ENCODE measurements around the gene PAX7.
"Not testable (repeated sequence)": the region's sequence is repeated elsewhere in the genome, so short reads cannot be mapped to it uniquely, and the experiment has no call there.

Gene PAX7

DNA sequence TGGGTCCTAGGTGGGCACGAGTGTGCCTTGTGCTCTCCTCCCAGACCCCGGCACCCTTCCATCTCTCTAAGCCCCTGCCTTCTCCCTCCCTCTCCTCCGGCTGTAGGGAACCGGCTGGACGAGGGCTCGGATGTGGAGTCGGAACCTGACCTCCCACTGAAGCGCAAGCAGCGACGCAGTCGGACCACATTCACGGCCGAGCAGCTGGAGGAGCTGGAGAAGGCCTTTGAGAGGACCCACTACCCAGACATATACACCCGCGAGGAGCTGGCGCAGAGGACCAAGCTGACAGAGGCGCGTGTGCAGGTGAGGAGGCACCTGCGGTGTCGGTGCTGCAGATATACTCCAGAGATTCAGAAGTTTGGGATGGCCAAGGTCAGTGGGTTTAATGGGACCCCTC lies 61.0 kb downstream of the PAX7 start:
- Histone ChIP-seq H2AFZ (ENCODE audit: low read depth, low read length, severe bottlenecking) (no peak overlapping the region), H4K20me1 (ENCODE audit: low read depth, low read length) (no peaks in the 10 kb centered on the region), H3K9me2 (replicated peaks; ENCODE audit: insufficient read depth, low read length) (no peaks in the 10 kb centered on the region), H3K36me3 (ENCODE audit: low read length) (no peaks in the 10 kb centered on the region), H3K9me3 (ENCODE audit: insufficient read depth, low read length) (no peaks in the 10 kb centered on the region), H3K9ac (ENCODE audit: low read length) (no peak overlapping the region), H3K79me2 (ENCODE audit: insufficient read depth, low read length) (no peaks in the 10 kb centered on the region), H3F3A (ENCODE audit: insufficient read depth) (no peaks in the 10 kb centered on the region), H3K4me3 (ENCODE audit: insufficient read depth, low read length, poor library complexity, severe bottlenecking) (no peak overlapping the region), H3K27me3 (ENCODE audit: low read length) (no peaks in the 10 kb centered on the region), H3K4me2 (ENCODE audit: low read depth, low read length, poor library complexity, severe bottlenecking) (no peak overlapping the region), H3K27ac (ENCODE audit: low read depth, low read length) (no peak overlapping the region)
- no peak for TF ChIP-seq EZH2phosphoT487 (conservative IDR thresholded peaks at IDR 0.05; ENCODE audit: low read length)
- no peak for TF ChIP-seq CTCF (IDR thresholded peaks at IDR 0.05; ENCODE audit: insufficient read depth, low read length, poor library complexity, severe bottlenecking)

DNA sequence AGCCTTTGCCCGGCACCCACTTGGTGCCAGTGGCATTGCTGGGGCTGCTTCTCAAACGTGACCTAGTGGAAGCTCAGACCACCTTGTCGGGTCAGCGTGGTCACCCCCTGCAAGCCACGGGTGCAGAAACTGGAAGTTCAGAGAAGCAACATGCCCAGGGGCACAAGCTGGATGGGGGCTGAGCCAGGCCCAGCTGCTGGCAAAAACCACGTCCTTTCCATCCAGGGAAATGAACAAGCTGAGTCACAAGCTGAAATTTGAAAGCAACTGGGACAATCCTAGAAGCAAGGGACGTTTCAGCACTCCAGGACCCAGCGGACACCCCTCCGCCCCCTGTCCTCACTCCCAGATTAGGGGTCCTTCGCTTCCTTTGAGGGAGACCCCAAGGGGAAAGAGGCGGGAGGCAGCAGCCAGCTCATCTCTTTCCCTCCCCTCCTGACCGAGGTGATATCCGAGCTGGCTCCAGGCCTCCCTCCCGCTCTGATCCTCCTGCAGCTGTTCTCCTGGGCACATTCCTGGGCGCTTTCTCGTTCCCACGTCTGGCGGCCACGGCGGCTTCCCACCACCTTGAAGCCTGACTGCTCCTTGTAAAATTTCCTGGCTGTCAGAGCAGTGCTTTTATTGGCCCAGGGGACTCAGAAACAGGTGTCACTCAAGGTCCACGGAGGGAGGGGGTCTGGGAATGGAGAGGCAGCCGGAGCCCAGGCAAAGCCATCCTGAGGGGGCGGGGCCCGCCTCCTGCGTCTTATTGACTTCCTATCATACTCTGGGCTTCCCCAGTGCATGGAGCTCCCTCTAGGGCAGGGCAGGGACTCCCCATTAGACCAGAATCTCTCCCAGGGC lies 62.8 kb downstream of the PAX7 start:
- no peak for TF ChIP-seq CTCF (IDR thresholded peaks at IDR 0.05; ENCODE audit: insufficient read depth, low read length, poor library complexity, severe bottlenecking)
- TF ChIP-seq EZH2phosphoT487 (conservative IDR thresholded peaks at IDR 0.05; ENCODE audit: low read length): no peak
- Histone ChIP-seq H3K79me2 (ENCODE audit: insufficient read depth, low read length) (no peaks in the 10 kb centered on the region), H2AFZ (ENCODE audit: low read depth, low read length, severe bottlenecking) (no peak overlapping the region), H3F3A (ENCODE audit: insufficient read depth) (no peaks in the 10 kb centered on the region), H3K4me2 (ENCODE audit: low read depth, low read length, poor library complexity, severe bottlenecking) (no peak overlapping the region), H3K4me3 (ENCODE audit: insufficient read depth, low read length, poor library complexity, severe bottlenecking) (no peak overlapping the region), H3K27me3 (ENCODE audit: low read length) (no peaks in the 10 kb centered on the region), H3K9ac (ENCODE audit: low read length) (no peak overlapping the region), H4K20me1 (ENCODE audit: low read depth, low read length) (no peaks in the 10 kb centered on the region), H3K36me3 (ENCODE audit: low read length) (no peaks in the 10 kb centered on the region), H3K9me3 (ENCODE audit: insufficient read depth, low read length) (no peaks in the 10 kb centered on the region), H3K27ac (ENCODE audit: low read depth, low read length) (no peak overlapping the region), H3K9me2 (replicated peaks; ENCODE audit: insufficient read depth, low read length) (no peaks in the 10 kb centered on the region)

DNA sequence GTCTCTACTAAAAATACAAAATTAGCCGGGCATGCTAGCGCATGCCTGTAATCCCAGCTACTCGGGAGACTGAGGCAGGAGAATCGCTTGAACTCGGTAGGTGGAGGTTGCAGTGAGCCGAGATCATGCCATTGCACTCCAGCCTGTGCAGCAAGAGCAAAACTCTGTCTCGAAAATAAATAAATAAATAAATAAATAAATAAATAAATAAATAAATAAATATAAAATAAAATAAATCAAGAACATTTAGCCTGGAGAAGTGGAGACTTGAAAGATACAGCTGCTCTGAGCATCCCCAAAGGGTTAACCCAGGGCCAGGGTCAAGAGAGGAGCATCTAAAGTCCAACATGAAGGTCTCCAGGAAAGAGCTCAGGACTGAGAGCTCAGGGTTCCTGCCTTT lies 63.6 kb downstream of the PAX7 start:
- not testable (repeated sequence) for H3K27me3 ChIP-seq (ENCODE audit: low read length); H3F3A ChIP-seq (ENCODE audit: insufficient read depth); H3K4me3 ChIP-seq (ENCODE audit: insufficient read depth, low read length, poor library complexity, severe bottlenecking)

DNA sequence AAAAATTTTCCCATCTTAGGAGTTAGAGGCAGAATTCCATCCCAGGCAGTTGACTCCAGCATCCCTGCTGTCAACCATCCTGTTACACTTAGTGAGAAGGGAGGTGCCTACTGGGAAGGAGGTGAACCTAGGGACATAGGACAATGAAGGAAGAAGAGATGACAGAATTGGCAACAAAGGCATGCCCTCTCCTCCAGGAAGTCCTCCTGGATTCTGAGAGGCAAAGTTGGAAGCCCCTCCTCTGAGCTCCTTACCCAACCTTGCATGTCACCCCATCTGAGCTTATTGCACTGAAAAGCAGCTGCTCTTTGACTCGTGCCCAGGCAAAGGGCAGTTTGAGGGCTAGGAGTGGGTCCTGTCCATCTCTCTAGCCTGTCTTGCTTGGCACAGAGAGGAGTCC lies 66.9 kb downstream of the PAX7 start:
- Histone ChIP-seq H3K4me3 (ENCODE audit: insufficient read depth, low read length, poor library complexity, severe bottlenecking) (no peak overlapping the region), H3K27me3 (ENCODE audit: low read length) (no peaks in the 10 kb centered on the region), H4K20me1 (ENCODE audit: low read depth, low read length) (no peaks in the 10 kb centered on the region), H3K27ac (ENCODE audit: low read depth, low read length) (no peak overlapping the region), H3K9ac (ENCODE audit: low read length) (no peak overlapping the region), H3K36me3 (ENCODE audit: low read length) (no peaks in the 10 kb centered on the region), H3F3A (ENCODE audit: insufficient read depth) (no peaks in the 10 kb centered on the region), H2AFZ (ENCODE audit: low read depth, low read length, severe bottlenecking) (no peak overlapping the region), H3K9me2 (replicated peaks; ENCODE audit: insufficient read depth, low read length) (no peaks in the 10 kb centered on the region), H3K79me2 (ENCODE audit: insufficient read depth, low read length) (no peaks in the 10 kb centered on the region), H3K9me3 (ENCODE audit: insufficient read depth, low read length) (no peaks in the 10 kb centered on the region), H3K4me2 (ENCODE audit: low read depth, low read length, poor library complexity, severe bottlenecking) (no peak overlapping the region)
- TF ChIP-seq CTCF (IDR thresholded peaks at IDR 0.05; ENCODE audit: insufficient read depth, low read length, poor library complexity, severe bottlenecking): no peak

More for the DNA sequence above, 63.6 kb downstream of the PAX7 start:
- H3K36me3 ChIP-seq (ENCODE audit: low read length); H4K20me1 ChIP-seq (ENCODE audit: low read depth, low read length); H2AFZ ChIP-seq (ENCODE audit: low read depth, low read length, severe bottlenecking); H3K9ac ChIP-seq (ENCODE audit: low read length); H3K4me2 ChIP-seq (ENCODE audit: low read depth, low read length, poor library complexity, severe bottlenecking); H3K27ac ChIP-seq (ENCODE audit: low read depth, low read length); H3K9me3 ChIP-seq (ENCODE audit: insufficient read depth, low read length); H3K9me2 ChIP-seq (replicated peaks; ENCODE audit: insufficient read depth, low read length); H3K79me2 ChIP-seq (ENCODE audit: insufficient read depth, low read length): not testable (repeated sequence)
